ENCODE results near the gene CCN2. TPM values are rescaled to one million over a fixed set of nuclear protein-coding genes. Genes with fewer than 3 reads are reported as not detected.

The CCN2 gene
- 58.0 TPM for polyA plus RNA-seq (2013, experiment 1 of 2)
- polyA plus RNA-seq (2013, experiment 2 of 2), result 66.7 TPM

DNA sequence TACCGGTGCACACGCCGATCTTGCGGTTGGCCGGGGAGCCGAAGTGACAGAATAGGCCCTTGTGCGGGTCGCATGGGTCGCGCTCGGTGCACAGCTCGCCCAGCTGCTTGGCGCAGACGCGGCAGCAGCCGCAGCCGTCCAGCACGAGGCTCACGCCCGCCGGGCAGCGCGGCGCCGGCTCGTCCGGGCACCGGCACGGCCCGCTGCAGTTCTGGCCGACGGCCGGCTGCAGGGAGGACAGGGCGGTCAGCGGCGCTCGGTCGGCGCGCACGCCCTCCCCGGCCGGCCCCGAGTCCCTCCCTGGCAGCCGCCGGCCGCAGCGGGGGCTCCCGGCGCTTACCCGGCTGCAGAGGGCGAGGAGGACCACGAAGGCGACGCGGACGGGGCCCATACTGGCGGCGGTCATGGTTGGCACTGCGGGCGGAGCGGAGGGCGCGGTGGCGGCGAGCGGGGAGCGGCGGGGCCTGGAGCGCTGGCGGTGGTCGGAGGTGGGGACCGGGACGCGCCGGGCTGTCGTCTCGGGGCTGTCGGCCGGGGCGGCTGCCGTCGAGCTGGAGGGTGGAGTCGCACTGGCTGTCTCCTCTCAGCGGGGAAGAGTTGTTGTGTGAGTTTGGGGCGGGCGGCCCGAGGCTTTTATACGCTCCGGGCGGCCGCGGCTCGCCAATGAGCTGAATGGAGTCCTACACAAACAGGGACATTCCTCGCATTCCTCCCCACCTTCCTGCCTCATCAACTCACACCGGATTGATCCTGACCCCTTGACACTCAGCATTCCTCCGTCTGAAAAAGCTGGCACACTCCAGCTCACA lies at the start of gene CCN2:
TSS of gene CCN2 (minus strand) at position 606 of the 809 bp plus-strand sequence. CDS start at position 406, 200 bp downstream.
- under 1% methylated on average over 95 of the region's 97 CpGs for WGBS
- H3K27ac ChIP-seq (ENCODE audit: low read depth, low read length), result peak within 1 kb of the TSS; percentile 92
- peak within 1 kb of the TSS; percentile 88 for H3K9ac ChIP-seq (ENCODE audit: low read depth, low read length)
- H3K9me3 ChIP-seq (ENCODE audit: insufficient read depth, low read depth, low read length), result no peaks in the 10 kb centered on the region
- H3K4me1 ChIP-seq (ENCODE audit: insufficient read depth, low read length), result peaks cover 62% of the 10 kb centered on the region
- H3K4me3 ChIP-seq (ENCODE audit: low read length), result peak within 1 kb of the TSS; percentile 77
- no peaks in the 10 kb centered on the region for H3K27me3 ChIP-seq (ENCODE audit: insufficient read depth, low read length)
- H3K36me3 ChIP-seq (ENCODE audit: insufficient read depth, low read length), result peaks cover 34% of the 10 kb centered on the region

GRCh38 chr6:132000296-132000695 lies 49.1 kb upstream of the CCN2 start:
- WGBS, result 86% methylated on average over 2 of the region's 2 CpGs
- Histone ChIP-seq H3K4me1 (ENCODE audit: insufficient read depth, low read length) (no peaks in the 10 kb centered on the region), H3K27me3 (ENCODE audit: insufficient read depth, low read length) (no peaks in the 10 kb centered on the region), H3K9ac (ENCODE audit: low read depth, low read length) (no peak overlapping the region), H3K9me3 (ENCODE audit: insufficient read depth, low read depth, low read length) (peaks cover 21% of the 10 kb centered on the region), H3K27ac (ENCODE audit: low read depth, low read length) (no peak overlapping the region), H3K36me3 (ENCODE audit: insufficient read depth, low read length) (no peaks in the 10 kb centered on the region), H3K4me3 (ENCODE audit: low read length) (no peak overlapping the region)

- 95% methylated on average over 4 of the region's 4 CpGs for WGBS
- H3K27ac ChIP-seq (ENCODE audit: low read depth, low read length), result no peak overlapping the region
- H3K27me3 ChIP-seq (ENCODE audit: insufficient read depth, low read length), result no peaks in the 10 kb centered on the region
- peaks cover 19% of the 10 kb centered on the region for H3K9me3 ChIP-seq (ENCODE audit: insufficient read depth, low read depth, low read length)
- no peaks in the 10 kb centered on the region for H3K4me1 ChIP-seq (ENCODE audit: insufficient read depth, low read length)
- no peak overlapping the region for H3K9ac ChIP-seq (ENCODE audit: low read depth, low read length)
- no peak overlapping the region for H3K4me3 ChIP-seq (ENCODE audit: low read length)
- H3K36me3 ChIP-seq (ENCODE audit: insufficient read depth, low read length), result no peaks in the 10 kb centered on the region
Observed at GRCh38 chr6:131999545-132000146, 48.5 kb upstream of the CCN2 start.

DNA sequence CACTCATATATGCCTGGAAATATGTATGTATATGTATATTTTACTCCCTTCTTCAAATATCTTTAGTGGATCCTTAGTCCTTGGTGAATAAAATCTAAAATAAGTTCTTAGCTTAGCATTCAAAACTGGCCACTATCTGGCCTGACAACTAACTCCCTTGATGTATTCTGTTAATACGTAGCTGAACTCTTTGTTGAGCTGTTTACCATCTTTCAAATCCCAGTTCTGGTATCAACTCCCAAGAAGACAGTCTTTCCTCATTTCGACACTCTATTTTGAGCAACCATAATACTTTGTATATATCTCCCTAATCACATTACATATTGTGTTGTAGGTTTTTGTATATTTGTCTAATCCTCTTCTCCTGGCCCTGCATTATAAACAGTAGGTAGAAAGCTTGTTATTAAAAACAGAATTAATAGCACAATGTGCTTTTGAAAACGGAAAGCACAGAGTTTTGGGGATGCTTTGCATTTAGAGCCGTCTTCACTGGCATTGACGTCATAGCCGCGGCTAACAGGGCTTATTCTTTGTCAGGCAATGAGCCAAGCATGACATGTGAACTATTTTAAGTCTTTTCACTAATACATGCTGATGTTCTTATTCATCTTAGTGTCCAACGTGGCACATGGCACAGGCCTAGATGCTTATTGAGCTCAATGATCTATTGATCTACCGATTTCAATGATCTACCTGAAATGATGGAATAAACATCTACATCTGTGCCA lies 47.2 kb upstream of the CCN2 start:
- 97% methylated on average over 9 of the region's 9 CpGs for WGBS
- H3K4me1 ChIP-seq (ENCODE audit: insufficient read depth, low read length), result no peaks in the 10 kb centered on the region
- H3K27me3 ChIP-seq (ENCODE audit: insufficient read depth, low read length), result no peaks in the 10 kb centered on the region
- H3K4me3 ChIP-seq (ENCODE audit: low read length), result no peak overlapping the region
- no peak overlapping the region for H3K9ac ChIP-seq (ENCODE audit: low read depth, low read length)
- peaks cover 6% of the 10 kb centered on the region for H3K9me3 ChIP-seq (ENCODE audit: insufficient read depth, low read depth, low read length)
- no peak overlapping the region for H3K27ac ChIP-seq (ENCODE audit: low read depth, low read length)
- H3K36me3 ChIP-seq (ENCODE audit: insufficient read depth, low read length), result no peaks in the 10 kb centered on the region

GRCh38 chr6:131997429-131998153 lies 46.4 kb upstream of the CCN2 start:
- H3K36me3 ChIP-seq (ENCODE audit: insufficient read depth, low read length), result no peaks in the 10 kb centered on the region
- no peak overlapping the region for H3K27ac ChIP-seq (ENCODE audit: low read depth, low read length)
- no peaks in the 10 kb centered on the region for H3K9me3 ChIP-seq (ENCODE audit: insufficient read depth, low read depth, low read length)
- WGBS, result 97% methylated on average over 7 of the region's 7 CpGs
- no peaks in the 10 kb centered on the region for H3K27me3 ChIP-seq (ENCODE audit: insufficient read depth, low read length)
- H3K4me3 ChIP-seq (ENCODE audit: low read length), result no peak overlapping the region
- H3K9ac ChIP-seq (ENCODE audit: low read depth, low read length), result no peak overlapping the region
- H3K4me1 ChIP-seq (ENCODE audit: insufficient read depth, low read length), result no peaks in the 10 kb centered on the region

DNA sequence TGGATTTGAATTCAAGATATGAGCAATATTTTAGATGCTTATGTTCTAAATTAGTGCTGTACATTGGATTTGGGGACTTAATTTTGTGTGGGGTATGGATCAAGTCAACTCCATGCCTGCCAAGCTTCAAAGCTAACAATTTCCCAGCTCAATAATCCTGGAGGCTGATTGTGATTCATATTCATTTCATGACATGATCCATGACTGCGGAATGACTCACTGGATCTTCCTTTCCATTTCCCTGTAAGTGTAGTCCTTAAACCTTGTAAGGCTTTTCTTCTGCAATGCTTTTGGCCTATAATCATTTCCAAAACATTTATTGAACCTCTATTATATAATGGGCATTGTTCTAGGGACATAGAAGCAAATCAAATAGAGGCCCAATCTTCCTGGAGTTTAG lies 44.7 kb upstream of the CCN2 start:
- Histone ChIP-seq H3K9ac (ENCODE audit: low read depth, low read length) (no peak overlapping the region), H3K4me1 (ENCODE audit: insufficient read depth, low read length) (no peaks in the 10 kb centered on the region), H3K27me3 (ENCODE audit: insufficient read depth, low read length) (no peaks in the 10 kb centered on the region), H3K36me3 (ENCODE audit: insufficient read depth, low read length) (no peaks in the 10 kb centered on the region), H3K9me3 (ENCODE audit: insufficient read depth, low read depth, low read length) (no peaks in the 10 kb centered on the region), H3K4me3 (ENCODE audit: low read length) (no peak overlapping the region), H3K27ac (ENCODE audit: low read depth, low read length) (no peak overlapping the region)
- whole genome bisulfite sequencing, result 92% methylated on average over 1 of the region's 1 CpG

GRCh38 chr6:131992557-131992956 lies 41.4 kb upstream of the CCN2 start:
- 84% methylated on average over 2 of the region's 2 CpGs for WGBS

GRCh38 chr6:131989036-131989435 lies 37.9 kb upstream of the CCN2 start:
- no peak overlapping the region for H3K4me3 ChIP-seq (ENCODE audit: low read length)
- no peaks in the 10 kb centered on the region for H3K4me1 ChIP-seq (ENCODE audit: insufficient read depth, low read length)
- WGBS, result 100% methylated on average over 1 of the region's 4 CpGs
- H3K9ac ChIP-seq (ENCODE audit: low read depth, low read length), result no peak overlapping the region
- H3K9me3 ChIP-seq (ENCODE audit: insufficient read depth, low read depth, low read length), result no peaks in the 10 kb centered on the region
- H3K27me3 ChIP-seq (ENCODE audit: insufficient read depth, low read length), result no peaks in the 10 kb centered on the region
- H3K36me3 ChIP-seq (ENCODE audit: insufficient read depth, low read length), result no peaks in the 10 kb centered on the region
- no peak overlapping the region for H3K27ac ChIP-seq (ENCODE audit: low read depth, low read length)

More at GRCh38 chr6:131992557-131992956, 41.4 kb upstream of the CCN2 start:
- no peak overlapping the region for H3K9ac ChIP-seq (ENCODE audit: low read depth, low read length)
- H3K9me3 ChIP-seq (ENCODE audit: insufficient read depth, low read depth, low read length), result no peaks in the 10 kb centered on the region
- H3K4me1 ChIP-seq (ENCODE audit: insufficient read depth, low read length), result no peaks in the 10 kb centered on the region
- H3K36me3 ChIP-seq (ENCODE audit: insufficient read depth, low read length), result no peaks in the 10 kb centered on the region
- no peak overlapping the region for H3K27ac ChIP-seq (ENCODE audit: low read depth, low read length)
- H3K4me3 ChIP-seq (ENCODE audit: low read length), result no peak overlapping the region
- no peaks in the 10 kb centered on the region for H3K27me3 ChIP-seq (ENCODE audit: insufficient read depth, low read length)

- H3K4me3 ChIP-seq (ENCODE audit: low read length), result no peak overlapping the region
- no peaks in the 10 kb centered on the region for H3K9me3 ChIP-seq (ENCODE audit: insufficient read depth, low read depth, low read length)
- WGBS, result 100% methylated on average over 2 of the region's 2 CpGs
- H3K27ac ChIP-seq (ENCODE audit: low read depth, low read length), result no peak overlapping the region
- H3K36me3 ChIP-seq (ENCODE audit: insufficient read depth, low read length), result no peaks in the 10 kb centered on the region
- no peaks in the 10 kb centered on the region for H3K4me1 ChIP-seq (ENCODE audit: insufficient read depth, low read length)
- H3K27me3 ChIP-seq (ENCODE audit: insufficient read depth, low read length), result no peaks in the 10 kb centered on the region
- no peak overlapping the region for H3K9ac ChIP-seq (ENCODE audit: low read depth, low read length)
Observed at GRCh38 chr6:131982740-131983259, 31.6 kb upstream of the CCN2 start.

DNA sequence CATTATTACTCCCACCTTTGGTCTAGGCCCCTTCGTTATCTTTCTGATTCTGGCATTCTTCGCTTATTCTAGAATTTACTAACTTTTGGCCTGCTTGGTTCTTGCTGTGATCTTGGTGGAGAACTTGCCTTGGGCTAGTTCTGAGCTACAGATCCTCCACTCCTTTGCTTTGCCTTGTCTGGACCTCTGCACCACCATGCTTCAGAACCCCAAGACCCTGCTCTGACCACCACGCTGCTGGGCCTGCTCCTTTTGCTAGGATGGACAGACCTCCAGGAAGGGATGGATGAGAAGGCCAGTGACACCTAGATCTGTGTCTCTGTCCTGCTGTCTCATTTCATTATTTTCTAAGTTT lies 30.4 kb upstream of the CCN2 start:
- Histone ChIP-seq H3K4me3 (ENCODE audit: low read length) (no peak overlapping the region), H3K36me3 (ENCODE audit: insufficient read depth, low read length) (no peaks in the 10 kb centered on the region), H3K27me3 (ENCODE audit: insufficient read depth, low read length) (no peaks in the 10 kb centered on the region), H3K27ac (ENCODE audit: low read depth, low read length) (no peak overlapping the region), H3K9me3 (ENCODE audit: insufficient read depth, low read depth, low read length) (no peaks in the 10 kb centered on the region), H3K9ac (ENCODE audit: low read depth, low read length) (no peak overlapping the region), H3K4me1 (ENCODE audit: insufficient read depth, low read length) (no peaks in the 10 kb centered on the region)
- WGBS, result 94% methylated on average over 3 of the region's 3 CpGs
